Mesendoderm (in vitro differentiated cells): ENCODE measurements around the gene ACD.

Experiments used
- DNase-seq: peaks from one replicate; pipeline ENCODE4 v3.0.0; 2013
- H2AK5ac ChIP-seq: 2 replicates; pipeline ENCODE4 v1.6.1; 2013; ENCODE audit warnings: low read length, inconsistent platforms
- H2BK120ac ChIP-seq: 2 replicates; pipeline ENCODE4 v1.6.1; 2013; ENCODE audit warnings: low read depth, mild to moderate bottlenecking, low read length, moderate library complexity, mixed read lengths
- H2BK15ac ChIP-seq: replicated peaks from 2 replicates; pipeline ENCODE4 v1.6.1; 2013; ENCODE audit warnings: low read depth, mild to moderate bottlenecking, moderate library complexity
- H2BK5ac ChIP-seq: 2 replicates; pipeline ENCODE4 v1.6.1; 2013; ENCODE audit warnings: low read length, inconsistent platforms
- H3K18ac ChIP-seq: 2 replicates; pipeline ENCODE4 v1.6.1; 2013; ENCODE audit warnings: mild to moderate bottlenecking, low read length, mixed read lengths
- H3K23ac ChIP-seq: one replicate; pipeline ENCODE4 v1.6.1; 2013; ENCODE audit warnings: low read length
- H3K27ac ChIP-seq: 2 replicates; pipeline ENCODE4 v1.5.1; 2013; ENCODE audit warnings: low read depth, mild to moderate bottlenecking, inconsistent platforms, low read length, moderate library complexity
- H3K27me3 ChIP-seq: 2 replicates; pipeline ENCODE4 v1.6.1; 2013; ENCODE audit warnings: low read length, control low read depth, mild to moderate bottlenecking, inconsistent platforms; ENCODE audit not compliant: insufficient read depth, poor library complexity
- H3K36me3 ChIP-seq: 2 replicates; pipeline ENCODE4 v1.6.1; 2013; ENCODE audit warnings: low read length, inconsistent platforms; ENCODE audit not compliant: control insufficient read depth, insufficient read depth
- H3K4ac ChIP-seq: one replicate; pipeline ENCODE4 v1.6.1; 2013; ENCODE audit warnings: low read depth, mild to moderate bottlenecking, low read length, moderate library complexity
- H3K4me1 ChIP-seq: 2 replicates; pipeline ENCODE4 v1.6.1; 2013; ENCODE audit warnings: low read depth, low read length, inconsistent platforms; ENCODE audit not compliant: control insufficient read depth
- H3K4me2 ChIP-seq: 2 replicates; pipeline ENCODE4 v1.6.1; 2013; ENCODE audit warnings: low read length
- H3K4me3 ChIP-seq: 2 replicates; pipeline ENCODE4 v1.5.1; 2013; ENCODE audit warnings: mild to moderate bottlenecking, low read length
- H3K56ac ChIP-seq: one replicate; pipeline ENCODE4 v1.6.1; 2013; ENCODE audit warnings: low read length
- H3K79me1 ChIP-seq: 2 replicates; pipeline ENCODE4 v1.6.1; 2013; ENCODE audit warnings: low read length, inconsistent platforms
- H3K79me2 ChIP-seq: 2 replicates; pipeline ENCODE4 v1.6.1; 2013; ENCODE audit warnings: mild to moderate bottlenecking, low read length; ENCODE audit not compliant: control insufficient read depth, insufficient read depth
- H3K9ac ChIP-seq: 2 replicates; pipeline ENCODE4 v1.6.1; 2013; ENCODE audit warnings: low read length, inconsistent platforms
- H4K5ac ChIP-seq: one replicate; pipeline ENCODE4 v1.6.1; 2013; ENCODE audit warnings: low read length
- H4K8ac ChIP-seq: one replicate; pipeline ENCODE4 v1.6.1; 2013; ENCODE audit warnings: low read depth, mild to moderate bottlenecking, control low read depth, low read length, moderate library complexity
- WGBS: extraction: QIAGEN DNeasy Blood & Tissue Kit; methylation state at CpG from one replicate; pipeline ENCODE4 v1.1.7; 2013; ENCODE audit warnings: low lambda C conversion rate, missing lambda C conversion rate; ENCODE audit not compliant: insufficient coverage; ENCODE audit errors: extremely low coverage; 5-methylcytosine and 5-hydroxymethylcytosine counted together

The ACD gene

GRCh38 chr16:67648764-67649407, 11.2 kb downstream of the ACD start:
- no peak overlapping the region for H2BK5ac ChIP-seq
- H4K5ac ChIP-seq, result no peak overlapping the region
- peaks cover 2% of the 10 kb centered on the region for H3K4me1 ChIP-seq
- H3K4me2 ChIP-seq, result peak overlapping the region; percentile 22
- H3K4ac ChIP-seq, result no peak overlapping the region
- H2BK120ac ChIP-seq, result no peak overlapping the region
- no peak overlapping the region for H4K8ac ChIP-seq
- no peaks in the 10 kb centered on the region for H3K79me2 ChIP-seq
- H2AK5ac ChIP-seq, result no peak overlapping the region
- no peak overlapping the region for H3K23ac ChIP-seq
- no peak overlapping the region for H3K56ac ChIP-seq
- H3K36me3 ChIP-seq, result no peaks in the 10 kb centered on the region
- H2BK15ac ChIP-seq, result no peak overlapping the region
- WGBS, result no CpG with 5 or more reads among the region's 35 CpGs
- no peaks in the 10 kb centered on the region for H3K79me1 ChIP-seq
- no peak for DNase-seq
- H3K4me3 ChIP-seq, result no peak overlapping the region
- H3K27ac ChIP-seq, result no peak overlapping the region
- no peaks in the 10 kb centered on the region for H3K27me3 ChIP-seq
- H3K18ac ChIP-seq, result no peak overlapping the region
- H3K9ac ChIP-seq, result no peak overlapping the region

GRCh38 chr16:67648088-67648763, 11.8 kb downstream of the ACD start:
- Histone ChIP-seq H3K36me3 (no peaks in the 10 kb centered on the region), H3K18ac (no peak overlapping the region), H3K4me3 (no peak overlapping the region), H3K23ac (no peak overlapping the region), H3K56ac (no peak overlapping the region), H2BK5ac (no peak overlapping the region), H3K27me3 (no peaks in the 10 kb centered on the region), H2AK5ac (no peak overlapping the region), H3K79me1 (no peaks in the 10 kb centered on the region), H3K9ac (no peak overlapping the region), H3K4me1 (peaks cover 2% of the 10 kb centered on the region), H2BK15ac (no peak overlapping the region), H3K4ac (no peak overlapping the region), H3K79me2 (no peaks in the 10 kb centered on the region), H3K27ac (no peak overlapping the region), H4K8ac (no peak overlapping the region), H3K4me2 (no peak overlapping the region), H4K5ac (no peak overlapping the region), H2BK120ac (no peak overlapping the region)
- WGBS, result no CpG with 5 or more reads among the region's 65 CpGs
- DNase-seq, result no peak

- Histone ChIP-seq H3K4me3 (no peak overlapping the region), H3K36me3 (no peaks in the 10 kb centered on the region), H3K4me1 (peaks cover 2% of the 10 kb centered on the region), H3K79me2 (no peaks in the 10 kb centered on the region), H4K5ac (no peak overlapping the region), H2BK5ac (no peak overlapping the region), H3K27me3 (no peaks in the 10 kb centered on the region), H3K27ac (no peak overlapping the region), H3K23ac (no peak overlapping the region), H3K79me1 (no peaks in the 10 kb centered on the region), H3K4me2 (no peak overlapping the region), H3K18ac (no peak overlapping the region), H2BK15ac (no peak overlapping the region), H3K56ac (no peak overlapping the region), H2BK120ac (no peak overlapping the region), H3K4ac (no peak overlapping the region), H3K9ac (no peak overlapping the region), H4K8ac (no peak overlapping the region), H2AK5ac (no peak overlapping the region)
- DNase-seq, result no peak
- WGBS, result no CpG with 5 or more reads among the region's 13 CpGs
Observed at GRCh38 chr16:67647681-67648080, 12.4 kb downstream of the ACD start.

GRCh38 chr16:67647111-67647651, 12.9 kb downstream of the ACD start:
- Histone ChIP-seq H3K4ac (no peak overlapping the region), H3K27ac (no peak overlapping the region), H3K27me3 (no peaks in the 10 kb centered on the region), H4K8ac (no peak overlapping the region), H3K56ac (no peak overlapping the region), H2BK15ac (no peak overlapping the region), H3K4me3 (no peak overlapping the region), H2AK5ac (no peak overlapping the region), H2BK5ac (no peak overlapping the region), H3K79me1 (no peaks in the 10 kb centered on the region), H3K36me3 (no peaks in the 10 kb centered on the region), H3K79me2 (no peaks in the 10 kb centered on the region), H3K4me1 (peaks cover 2% of the 10 kb centered on the region), H3K18ac (no peak overlapping the region), H3K23ac (no peak overlapping the region), H4K5ac (no peak overlapping the region), H3K9ac (no peak overlapping the region), H2BK120ac (no peak overlapping the region), H3K4me2 (no peak overlapping the region)
- DNase-seq, result no peak
- no CpG with 5 or more reads among the region's 15 CpGs for WGBS

GRCh38 chr16:67645397-67646121, 14.5 kb downstream of the ACD start:
- Histone ChIP-seq H4K8ac (no peak overlapping the region), H3K18ac (no peak overlapping the region), H3K4me1 (peaks cover 2% of the 10 kb centered on the region), H3K27ac (no peak overlapping the region), H2BK120ac (no peak overlapping the region), H3K27me3 (no peaks in the 10 kb centered on the region), H2AK5ac (no peak overlapping the region), H3K4ac (no peak overlapping the region), H3K56ac (no peak overlapping the region), H3K4me2 (no peak overlapping the region), H3K79me2 (no peaks in the 10 kb centered on the region), H4K5ac (no peak overlapping the region), H3K23ac (no peak overlapping the region), H2BK5ac (no peak overlapping the region), H3K4me3 (no peak overlapping the region), H3K9ac (peak overlapping the region; percentile 10), H2BK15ac (no peak overlapping the region), H3K36me3 (no peaks in the 10 kb centered on the region), H3K79me1 (no peaks in the 10 kb centered on the region)
- DNase-seq, result no peak
- WGBS, result no CpG with 5 or more reads among the region's 15 CpGs
